Gastrocnemius medialis (tissue), 4 donors: Measurements from ENCODE around the gene BTBD19. TPM values are rescaled to one million over a fixed set of nuclear protein-coding genes. Genes with fewer than 3 reads are reported as not detected.

Experiments
- ATAC-seq, 2 donors: fragments of 150-250 bp; one replicate each; pipeline ENCODE4 v1.9.1; 2016
- DNase-seq, 2 donors: peaks; one replicate each; pipeline ENCODE4 v3.0.0-alpha.2; 2019
- H3K27ac ChIP-seq, 4 donors: fragments of 200-600 bp; sonication (generic); 1 replicate in 1 of 4; 2 replicates in 3 of 4; pipeline ENCODE4 v1.5.1; 2016 to 2018; ENCODE audit warnings: mild to moderate bottlenecking in 2 of 4, moderate library complexity in 1 of 4
- H3K27me3 ChIP-seq, 3 donors: fragments of 200-600 bp; sonication (generic) in 2 of 3; 1 replicate in 1 of 3; 2 replicates in 2 of 3; pipeline versions ENCODE4 v1.5.1 to v1.6.0; 2016 to 2019; ENCODE audit warnings: mild to moderate bottlenecking in 1 of 3, moderate library complexity in 1 of 3
- H3K36me3 ChIP-seq, 2 donors: fragments of 200-600 bp; sonication (generic) in 1 of 2; one replicate each; pipeline ENCODE4 v1.5.1; 2017 to 2018
- H3K4me1 ChIP-seq, 2 donors: fragments of 200-600 bp; sonication (generic) in 1 of 2; one replicate each; pipeline ENCODE4 v1.5.1; 2016 to 2017; ENCODE audit warnings: mild to moderate bottlenecking in 2 of 2
- H3K4me3 ChIP-seq, 4 donors: fragments of 200-600 bp; sonication (generic) in 3 of 4; 1 replicate in 1 of 4; 2 replicates in 3 of 4; pipeline ENCODE4 v1.5.1; 2016 to 2019; ENCODE audit warnings: mild to moderate bottlenecking in 2 of 4
- H3K9me3 ChIP-seq, 3 donors: fragments of 200-600 bp; sonication (generic) in 2 of 3; 1 replicate in 1 of 3; 2 replicates in 2 of 3; pipeline ENCODE4 v1.5.1; 2016 to 2019
- CTCF ChIP-seq, 5 experiments: fragments of 450-650 bp in 3 of 5; fragments of 200-600 bp in 2 of 5; sonication (generic) in 2 of 5; IDR thresholded peaks in 4 of 5; conservative IDR thresholded peaks in 1 of 5; 1 replicate in 4 of 5; 2 replicates in 1 of 5; pipeline ENCODE4 v1.5.1; 2016 to 2019; ENCODE audit warnings: antibody characterized with exemption in 5 of 5, mild to moderate bottlenecking in 3 of 5, moderate library complexity in 3 of 5
- POLR2A ChIP-seq, 2 donors: fragments of 450-650 bp; IDR thresholded peaks; one replicate each; pipeline ENCODE4 v1.6.1; 2017; ENCODE audit warnings: antibody characterized with exemption in 2 of 2, mild to moderate bottlenecking in 2 of 2, moderate library complexity in 2 of 2
- in situ Hi-C, 4 donors: fragments of 200-750 bp; cut with MboI; loops; one replicate each; pipeline versions ENCODE4 v1.15.0 to v1.8.0; 2017; ENCODE audit warnings: low sequenced_read_pairs in 4 of 4
- intact Hi-C: fragments of 100-400 bp; cut with DNase I; formaldehyde crosslinking; loops from one replicate; pipeline ENCODE4 v1.15.1; 2023; ENCODE audit warnings: low total_unique reads
- total RNA-seq, 4 donors: library from RNA; depleted of rRNA; stranded (reverse); fragments of >200 nt; gene quantifications; one replicate each; pipeline versions ENCODE4 v1.1.0 to v1.2.3, GENCODE V29; 2016

Gene BTBD19
- total RNA-seq, 4 donors from 2014 or later, result 0.71 to 1.4 (median 0.91) TPM; not detected in 1

- peaks cover 0 to 9% of the 10 kb centered on the region in 2 donors for H3K36me3 ChIP-seq
- in situ Hi-C loops, result no loop called here
- H3K9me3 ChIP-seq, result no peaks in the 10 kb centered on the region
- no peak overlapping the region for H3K4me3 ChIP-seq
- ATAC-seq (no peak), DNase-seq (no peak)
- H3K4me1 ChIP-seq, result peaks cover 1 to 2% of the 10 kb centered on the region in 2 donors
- no peaks in the 10 kb centered on the region for H3K27me3 ChIP-seq
- no peak for TF ChIP-seq CTCF (IDR thresholded peaks at IDR 0.05 in 4 of 5, conservative IDR thresholded peaks at IDR 0.05 in 1 of 5)
- TF ChIP-seq POLR2A (IDR thresholded peaks at IDR 0.05), result no peak
- H3K27ac ChIP-seq, result no peak overlapping the region
- intact Hi-C loops, result loop anchor here (10.0 kb wide), 1 partner anchor 137 kb away; the partner anchor contains the start of gene EIF2B3
Measured at GRCh38 chr1:44847845-44848244, 39.5 kb downstream of the BTBD19 start.

- Histone ChIP-seq H3K36me3 (peaks cover 0 to 9% of the 10 kb centered on the region in 2 donors), H3K9me3 (no peaks in the 10 kb centered on the region), H3K4me1 (no peaks in the 10 kb centered on the region), H3K27ac (no peak overlapping the region), H3K27me3 (no peaks in the 10 kb centered on the region), H3K4me3 (no peak overlapping the region)
- ATAC-seq (peak in 1 of 2 donors; percentile 8), DNase-seq (no peak)
- in situ Hi-C loops (no loop called here), intact Hi-C loops (loop anchor here (10.0 kb wide), 1 partner anchor 136 kb away; the partner anchor contains the start of gene EIF2B3)
- no peak for TF ChIP-seq POLR2A (IDR thresholded peaks at IDR 0.05)
- no peak for TF ChIP-seq CTCF (IDR thresholded peaks at IDR 0.05 in 4 of 5, conservative IDR thresholded peaks at IDR 0.05 in 1 of 5)
Measured at GRCh38 chr1:44848456-44849181, 40.3 kb downstream of the BTBD19 start.

- no peak overlapping the region for H3K4me3 ChIP-seq
- H3K36me3 ChIP-seq, result peaks cover 0 to 10% of the 10 kb centered on the region in 2 donors
- DNase-seq (no peak), ATAC-seq (no peak)
- no peaks in the 10 kb centered on the region for H3K9me3 ChIP-seq
- intact Hi-C loops (loop anchor here (10.0 kb wide), 1 partner anchor 135 kb away; the partner anchor contains the start of gene EIF2B3), in situ Hi-C loops (no loop called here)
- H3K27ac ChIP-seq, result no peak overlapping the region
- no peaks in the 10 kb centered on the region for H3K27me3 ChIP-seq
- H3K4me1 ChIP-seq, result no peaks in the 10 kb centered on the region
- TF ChIP-seq CTCF (IDR thresholded peaks at IDR 0.05 in 4 of 5, conservative IDR thresholded peaks at IDR 0.05 in 1 of 5) (no peak), POLR2A (IDR thresholded peaks at IDR 0.05) (no peak)
Measured at GRCh38 chr1:44849575-44850132, 41.3 kb downstream of the BTBD19 start.

GRCh38 chr1:44851308-44851707, 43.0 kb downstream of the BTBD19 start:
- H3K9me3 ChIP-seq, result no peaks in the 10 kb centered on the region
- no peak overlapping the region for H3K4me3 ChIP-seq
- H3K36me3 ChIP-seq, result peaks cover 0 to 27% of the 10 kb centered on the region in 2 donors
- intact Hi-C loops, result no loop called here
- no peak overlapping the region for H3K27ac ChIP-seq
- ATAC-seq (no peak), DNase-seq (no peak)
- H3K4me1 ChIP-seq, result no peaks in the 10 kb centered on the region
- TF ChIP-seq POLR2A (IDR thresholded peaks at IDR 0.05) (no peak), CTCF (IDR thresholded peaks at IDR 0.05 in 4 of 5, conservative IDR thresholded peaks at IDR 0.05 in 1 of 5) (no peak)
- H3K27me3 ChIP-seq, result no peaks in the 10 kb centered on the region
- in situ Hi-C loops, result no loop called here
